ENCODE data around the gene PES1. TPM values are rescaled to one million over a fixed set of nuclear protein-coding genes. Genes with fewer than 3 reads are reported as not detected.
"Not testable (repeated sequence)": the region's sequence is repeated elsewhere in the genome, so short reads cannot be mapped to it uniquely, and the experiment has no call there.

Gene PES1
- 72.1 and 77.8 TPM in 2 replicates for total RNA-seq (2014; rRNA removed; shearing (Covaris generic))

GRCh38 chr22:30591588-30592359 lies at the start of gene PES1:
PES1 (minus strand) TSS chr22:30591910; CDS start chr22:30591833, 77 bp downstream.
- peak; percentile 91 for DNase-seq (ENCODE audit: low spot score)

GRCh38 chr22:30640839-30641430 lies 49.2 kb upstream of the PES1 start:
- no peak for DNase-seq (ENCODE audit: low spot score)

GRCh38 chr22:30640361-30640760 lies 48.7 kb upstream of the PES1 start:
- DNase-seq (ENCODE audit: low spot score), result no peak

GRCh38 chr22:30637701-30638114 lies 46.0 kb upstream of the PES1 start:
- no peak for DNase-seq (ENCODE audit: low spot score)

GRCh38 chr22:30636226-30637077 lies 44.7 kb upstream of the PES1 start:
- no peak for DNase-seq (ENCODE audit: low spot score)

- peak; percentile 53 for DNase-seq (ENCODE audit: low spot score)
Measured at GRCh38 chr22:30635273-30636225, 43.8 kb upstream of the PES1 start, which contains the start of gene SLC35E4. SLC35E4 (plus strand) TSS chr22:30635781; CDS start chr22:30636451, 670 bp downstream.

GRCh38 chr22:30634471-30635233 lies 42.9 kb upstream of the PES1 start:
- peak; percentile 79 for DNase-seq (ENCODE audit: low spot score)

- DNase-seq (ENCODE audit: low spot score), result not testable (repeated sequence)
Measured at GRCh38 chr22:30631469-30631868, 39.8 kb upstream of the PES1 start.

GRCh38 chr22:30628491-30628890 lies 36.8 kb upstream of the PES1 start:
- no peak for DNase-seq (ENCODE audit: low spot score)

DNA sequence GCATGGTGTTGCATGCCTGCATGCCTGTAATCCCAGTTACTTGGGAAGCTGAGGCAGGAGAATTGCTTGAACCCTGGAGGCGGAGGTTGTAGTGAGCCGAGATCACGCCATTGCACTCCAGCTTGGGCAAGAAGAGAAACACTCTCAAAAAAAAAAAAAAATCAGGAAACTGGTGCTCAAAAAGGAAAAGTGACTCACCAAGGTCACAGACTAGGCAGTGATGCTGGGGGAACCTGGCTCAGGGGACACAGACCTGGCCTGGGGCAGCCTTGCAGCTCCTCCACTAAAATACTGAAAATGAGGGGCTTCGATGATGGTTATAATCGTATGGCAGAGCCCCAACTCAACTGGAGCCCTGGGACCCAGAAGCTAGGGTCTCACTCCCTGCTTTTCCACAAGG lies 35.8 kb upstream of the PES1 start:
- DNase-seq (ENCODE audit: low spot score), result no peak

- DNase-seq (ENCODE audit: low spot score), result no peak
Measured at GRCh38 chr22:30626413-30626812, 34.7 kb upstream of the PES1 start.

GRCh38 chr22:30619909-30620308 lies 28.2 kb upstream of the PES1 start:
- not testable (repeated sequence) for DNase-seq (ENCODE audit: low spot score)

- DNase-seq (ENCODE audit: low spot score), result no peak
Measured at GRCh38 chr22:30617819-30618218, 26.1 kb upstream of the PES1 start.

GRCh38 chr22:30615543-30615954 lies 23.8 kb upstream of the PES1 start:
- DNase-seq (ENCODE audit: low spot score), result no peak

DNA sequence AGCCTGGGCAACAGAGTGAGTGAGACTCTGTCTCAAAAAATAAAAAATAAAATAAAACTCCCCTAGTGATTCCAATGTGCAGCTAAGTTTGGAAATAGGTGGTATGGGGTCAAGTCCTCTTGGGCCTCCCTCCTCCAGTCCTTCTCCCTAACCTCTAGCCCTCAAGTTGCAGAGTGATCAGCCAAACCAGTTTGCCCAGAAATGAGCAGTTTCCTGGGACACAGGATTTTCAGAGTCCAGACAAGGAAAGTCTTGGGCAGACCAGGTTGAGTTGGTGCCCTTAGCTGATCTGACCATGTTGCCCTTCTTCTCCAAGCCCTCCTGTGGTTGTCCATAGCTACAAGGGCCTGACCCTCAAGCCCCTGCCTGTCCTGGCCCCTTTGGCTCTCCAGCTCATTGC lies 23.2 kb upstream of the PES1 start:
- no peak for DNase-seq (ENCODE audit: low spot score)

- no peak for DNase-seq (ENCODE audit: low spot score)
Measured at GRCh38 chr22:30614268-30614667, 22.6 kb upstream of the PES1 start.

DNA sequence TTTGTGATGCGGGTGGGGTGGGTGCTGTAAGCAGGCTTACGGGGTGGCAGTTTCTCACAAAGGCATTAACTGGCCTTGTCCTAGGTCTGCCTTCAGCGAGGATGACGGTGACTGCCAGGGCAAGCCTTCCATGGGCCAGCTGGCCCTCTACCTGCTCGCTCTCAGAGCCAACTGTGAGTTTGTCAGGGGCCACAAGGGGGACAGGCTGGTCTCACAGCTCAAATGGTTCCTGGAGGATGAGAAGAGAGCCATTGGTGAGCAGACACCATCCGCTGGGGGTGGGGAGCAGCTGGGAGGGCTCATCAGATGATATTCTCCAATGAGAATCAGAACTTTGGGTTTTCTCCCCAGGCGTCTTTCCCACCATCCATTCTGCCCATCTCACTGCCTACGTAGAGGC lies 21.1 kb upstream of the PES1 start:
- DNase-seq (ENCODE audit: low spot score), result no peak

- DNase-seq (ENCODE audit: low spot score), result no peak
Measured at GRCh38 chr22:30611197-30611596, 19.5 kb upstream of the PES1 start.

DNA sequence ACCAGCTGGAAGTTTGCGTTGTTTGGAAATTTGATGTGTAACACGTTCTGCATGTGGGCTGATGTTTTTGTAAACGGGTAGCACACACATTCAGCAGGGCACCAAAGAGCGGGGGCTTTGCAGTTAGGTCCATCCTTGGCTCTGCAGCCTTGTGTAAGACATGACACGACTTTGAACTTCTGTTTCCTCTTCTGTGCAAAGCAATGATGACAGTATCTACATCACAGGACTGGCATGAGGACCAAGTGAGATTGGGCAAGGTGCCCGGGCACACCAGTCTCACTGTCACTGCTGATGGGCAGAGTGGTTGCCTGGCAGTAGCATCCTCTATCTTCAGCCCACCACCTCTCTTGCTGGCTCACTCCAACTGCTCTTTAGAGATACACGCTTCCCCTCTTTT lies 18.6 kb upstream of the PES1 start:
- DNase-seq (ENCODE audit: low spot score), result no peak
